ENCODE measurements around the gene STEAP2.

DNA sequence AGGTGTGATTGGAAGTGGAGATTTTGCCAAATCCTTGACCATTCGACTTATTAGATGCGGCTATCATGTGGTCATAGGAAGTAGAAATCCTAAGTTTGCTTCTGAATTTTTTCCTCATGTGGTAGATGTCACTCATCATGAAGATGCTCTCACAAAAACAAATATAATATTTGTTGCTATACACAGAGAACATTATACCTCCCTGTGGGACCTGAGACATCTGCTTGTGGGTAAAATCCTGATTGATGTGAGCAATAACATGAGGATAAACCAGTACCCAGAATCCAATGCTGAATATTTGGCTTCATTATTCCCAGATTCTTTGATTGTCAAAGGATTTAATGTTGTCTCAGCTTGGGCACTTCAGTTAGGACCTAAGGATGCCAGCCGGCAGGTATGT is 13.6 kb downstream of the STEAP2 start:
- TF ChIP-seq, protein P1, sequence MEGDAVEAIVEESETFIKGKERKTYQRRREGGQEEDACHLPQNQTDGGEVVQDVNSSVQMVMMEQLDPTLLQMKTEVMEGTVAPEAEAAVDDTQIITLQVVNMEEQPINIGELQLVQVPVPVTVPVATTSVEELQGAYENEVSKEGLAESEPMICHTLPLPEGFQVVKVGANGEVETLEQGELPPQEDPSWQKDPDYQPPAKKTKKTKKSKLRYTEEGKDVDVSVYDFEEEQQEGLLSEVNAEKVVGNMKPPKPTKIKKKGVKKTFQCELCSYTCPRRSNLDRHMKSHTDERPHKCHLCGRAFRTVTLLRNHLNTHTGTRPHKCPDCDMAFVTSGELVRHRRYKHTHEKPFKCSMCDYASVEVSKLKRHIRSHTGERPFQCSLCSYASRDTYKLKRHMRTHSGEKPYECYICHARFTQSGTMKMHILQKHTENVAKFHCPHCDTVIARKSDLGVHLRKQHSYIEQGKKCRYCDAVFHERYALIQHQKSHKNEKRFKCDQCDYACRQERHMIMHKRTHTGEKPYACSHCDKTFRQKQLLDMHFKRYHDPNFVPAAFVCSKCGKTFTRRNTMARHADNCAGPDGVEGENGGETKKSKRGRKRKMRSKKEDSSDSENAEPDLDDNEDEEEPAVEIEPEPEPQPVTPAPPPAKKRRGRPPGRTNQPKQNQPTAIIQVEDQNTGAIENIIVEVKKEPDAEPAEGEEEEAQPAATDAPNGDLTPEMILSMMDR (IDR thresholded peaks at IDR 0.05 in 2 of 3, conservative IDR thresholded peaks at IDR 0.05 in 1 of 3; ENCODE audit: borderline replicate concordance in 1 of 3, insufficient read depth in 1 of 3, low read depth in 2 of 3, low read length in 2 of 3) = no peak
- TF ChIP-seq CBX3 (IDR thresholded peaks at IDR 0.05; ENCODE audit: low read depth) (no peak), POLR2AphosphoS5 (IDR thresholded peaks at IDR 0.05; ENCODE audit: low read depth, low read length) (no peak), ZFX (IDR thresholded peaks at IDR 0.05) (no peak), ZNF274 (IDR thresholded peaks at IDR 0.05; ENCODE audit: low read depth, low read length) (no peak), SP1 (IDR thresholded peaks at IDR 0.05; ENCODE audit: low read depth) (no peak), POLR2A (IDR thresholded peaks at IDR 0.05; ENCODE audit: borderline replicate concordance, extremely low read depth, insufficient read depth, insufficient read length) (no peak), JUND (IDR thresholded peaks at IDR 0.05) (no peak), SIN3A (IDR thresholded peaks at IDR 0.05; ENCODE audit: low read depth) (no peak), EZH2 (IDR thresholded peaks at IDR 0.05) (no peak)
- TF ChIP-seq, protein P2, sequence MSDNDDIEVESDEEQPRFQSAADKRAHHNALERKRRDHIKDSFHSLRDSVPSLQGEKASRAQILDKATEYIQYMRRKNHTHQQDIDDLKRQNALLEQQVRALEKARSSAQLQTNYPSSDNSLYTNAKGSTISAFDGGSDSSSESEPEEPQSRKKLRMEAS (IDR thresholded peaks at IDR 0.05) = no peak
- TF ChIP-seq, protein P3, sequence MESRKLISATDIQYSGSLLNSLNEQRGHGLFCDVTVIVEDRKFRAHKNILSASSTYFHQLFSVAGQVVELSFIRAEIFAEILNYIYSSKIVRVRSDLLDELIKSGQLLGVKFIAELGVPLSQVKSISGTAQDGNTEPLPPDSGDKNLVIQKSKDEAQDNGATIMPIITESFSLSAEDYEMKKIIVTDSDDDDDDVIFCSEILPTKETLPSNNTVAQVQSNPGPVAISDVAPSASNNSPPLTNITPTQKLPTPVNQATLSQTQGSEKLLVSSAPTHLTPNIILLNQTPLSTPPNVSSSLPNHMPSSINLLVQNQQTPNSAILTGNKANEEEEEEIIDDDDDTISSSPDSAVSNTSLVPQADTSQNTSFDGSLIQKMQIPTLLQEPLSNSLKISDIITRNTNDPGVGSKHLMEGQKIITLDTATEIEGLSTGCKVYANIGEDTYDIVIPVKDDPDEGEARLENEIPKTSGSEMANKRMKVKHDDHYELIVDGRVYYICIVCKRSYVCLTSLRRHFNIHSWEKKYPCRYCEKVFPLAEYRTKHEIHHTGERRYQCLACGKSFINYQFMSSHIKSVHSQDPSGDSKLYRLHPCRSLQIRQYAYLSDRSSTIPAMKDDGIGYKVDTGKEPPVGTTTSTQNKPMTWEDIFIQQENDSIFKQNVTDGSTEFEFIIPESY (IDR thresholded peaks at IDR 0.05; ENCODE audit: extremely low read depth, insufficient replicate concordance, low read length) = no peak
- TF ChIP-seq, protein P4, sequence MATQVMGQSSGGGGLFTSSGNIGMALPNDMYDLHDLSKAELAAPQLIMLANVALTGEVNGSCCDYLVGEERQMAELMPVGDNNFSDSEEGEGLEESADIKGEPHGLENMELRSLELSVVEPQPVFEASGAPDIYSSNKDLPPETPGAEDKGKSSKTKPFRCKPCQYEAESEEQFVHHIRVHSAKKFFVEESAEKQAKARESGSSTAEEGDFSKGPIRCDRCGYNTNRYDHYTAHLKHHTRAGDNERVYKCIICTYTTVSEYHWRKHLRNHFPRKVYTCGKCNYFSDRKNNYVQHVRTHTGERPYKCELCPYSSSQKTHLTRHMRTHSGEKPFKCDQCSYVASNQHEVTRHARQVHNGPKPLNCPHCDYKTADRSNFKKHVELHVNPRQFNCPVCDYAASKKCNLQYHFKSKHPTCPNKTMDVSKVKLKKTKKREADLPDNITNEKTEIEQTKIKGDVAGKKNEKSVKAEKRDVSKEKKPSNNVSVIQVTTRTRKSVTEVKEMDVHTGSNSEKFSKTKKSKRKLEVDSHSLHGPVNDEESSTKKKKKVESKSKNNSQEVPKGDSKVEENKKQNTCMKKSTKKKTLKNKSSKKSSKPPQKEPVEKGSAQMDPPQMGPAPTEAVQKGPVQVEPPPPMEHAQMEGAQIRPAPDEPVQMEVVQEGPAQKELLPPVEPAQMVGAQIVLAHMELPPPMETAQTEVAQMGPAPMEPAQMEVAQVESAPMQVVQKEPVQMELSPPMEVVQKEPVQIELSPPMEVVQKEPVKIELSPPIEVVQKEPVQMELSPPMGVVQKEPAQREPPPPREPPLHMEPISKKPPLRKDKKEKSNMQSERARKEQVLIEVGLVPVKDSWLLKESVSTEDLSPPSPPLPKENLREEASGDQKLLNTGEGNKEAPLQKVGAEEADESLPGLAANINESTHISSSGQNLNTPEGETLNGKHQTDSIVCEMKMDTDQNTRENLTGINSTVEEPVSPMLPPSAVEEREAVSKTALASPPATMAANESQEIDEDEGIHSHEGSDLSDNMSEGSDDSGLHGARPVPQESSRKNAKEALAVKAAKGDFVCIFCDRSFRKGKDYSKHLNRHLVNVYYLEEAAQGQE (IDR thresholded peaks at IDR 0.05; ENCODE audit: low read depth) = no peak

Data from HCT116 (cell line).